Stimulated activated naive CD8-positive, alpha-beta T cell treated with anti-CD3 and anti-CD28 coated beads, Interleukin-15, Interleukin-2, amounts not matched to agents 100 U/mL and 50 U/mL, for 24 hours (primary cell): ENCODE measurements around the gene GPR173.

Source experiments
- ATAC-seq: fragments of 150-1000 bp; cut with Tn5 transposase; one replicate; pipeline ENCODE4 v1.10.0; 2021
- DNase-seq: peaks from one replicate; pipeline ENCODE4 v3.0.0; 2021

GPR173 gene, protein sequence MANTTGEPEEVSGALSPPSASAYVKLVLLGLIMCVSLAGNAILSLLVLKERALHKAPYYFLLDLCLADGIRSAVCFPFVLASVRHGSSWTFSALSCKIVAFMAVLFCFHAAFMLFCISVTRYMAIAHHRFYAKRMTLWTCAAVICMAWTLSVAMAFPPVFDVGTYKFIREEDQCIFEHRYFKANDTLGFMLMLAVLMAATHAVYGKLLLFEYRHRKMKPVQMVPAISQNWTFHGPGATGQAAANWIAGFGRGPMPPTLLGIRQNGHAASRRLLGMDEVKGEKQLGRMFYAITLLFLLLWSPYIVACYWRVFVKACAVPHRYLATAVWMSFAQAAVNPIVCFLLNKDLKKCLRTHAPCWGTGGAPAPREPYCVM

DNA sequence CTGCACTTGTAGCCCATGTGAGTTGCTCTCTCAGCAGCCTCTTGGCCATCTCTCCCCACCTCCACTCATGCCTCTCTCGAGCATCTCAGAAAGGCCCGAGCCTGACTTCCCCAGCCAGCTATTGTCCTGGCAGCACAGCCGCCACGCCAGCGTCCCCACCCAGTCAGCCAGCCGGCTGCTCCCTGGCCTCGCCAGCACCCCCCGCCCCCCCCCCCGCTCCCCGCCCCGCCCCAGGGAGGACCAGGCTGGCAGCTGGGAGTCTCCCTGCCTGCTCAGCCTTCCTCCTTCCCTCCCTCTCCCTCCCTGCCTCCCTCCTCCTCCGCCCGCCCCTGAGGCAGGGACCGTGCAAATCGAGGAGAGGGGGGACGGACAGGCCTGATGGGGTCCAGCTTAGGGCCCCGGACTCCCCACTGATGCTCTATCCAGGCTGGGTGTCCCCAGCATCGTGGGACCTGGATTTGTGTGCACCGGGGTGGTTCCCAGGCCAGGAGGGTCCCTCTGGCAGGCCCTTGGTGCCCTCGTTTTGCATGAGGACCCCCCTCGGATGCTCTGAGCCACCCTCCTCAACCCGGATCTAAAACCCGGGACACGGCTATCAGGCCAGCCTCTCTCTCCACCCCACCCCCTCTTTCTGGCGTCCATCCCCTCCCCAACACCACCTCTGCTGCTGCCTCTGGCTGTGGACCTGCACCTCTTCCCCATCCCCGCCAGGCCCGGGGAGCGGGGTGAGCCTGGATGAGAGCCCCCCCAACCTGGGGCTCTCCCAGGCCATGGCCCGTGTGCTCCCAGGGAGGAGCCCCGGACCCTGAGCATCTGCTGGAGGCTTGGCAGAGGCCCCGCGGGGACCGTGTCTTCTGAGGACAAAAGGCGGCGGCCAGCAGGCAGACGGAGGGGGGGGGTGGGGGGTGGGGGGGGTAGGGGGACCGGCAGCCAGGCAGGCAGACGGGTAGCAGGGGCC, at the start of gene GPR173:
GPR173 (plus strand) TSS at position 621 of the 958 bp plus-strand sequence. CDS start 27,833 bp downstream, outside the sequence.
- no peak for ATAC-seq

GRCh38 chrX:53000447-53001135, 48.0 kb upstream of the GPR173 start:
- ATAC-seq (no peak), DNase-seq (no peak)

More for the DNA sequence above, at the start of gene GPR173:
- peak; percentile 6 for DNase-seq

DNA sequence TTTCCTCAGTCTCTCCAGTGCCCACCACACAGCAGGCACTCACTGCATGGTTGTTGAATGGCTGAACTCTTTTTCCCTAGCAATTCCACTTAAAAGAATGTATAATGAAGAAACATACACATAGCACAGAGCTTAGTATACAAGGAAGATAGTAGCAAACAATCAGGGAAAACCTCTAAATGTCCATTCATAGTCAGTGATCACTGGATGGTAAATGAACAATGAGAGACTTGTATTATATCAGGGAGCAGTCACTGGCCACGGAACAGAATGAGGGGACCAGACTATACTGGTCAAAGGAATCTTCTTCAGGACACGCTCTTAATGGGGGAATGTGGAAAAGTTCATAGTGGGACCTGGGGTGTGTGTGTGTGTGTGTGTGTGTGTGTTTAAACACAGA, 46.6 kb upstream of the GPR173 start:
- ATAC-seq = no peak
- no peak for DNase-seq

DNA sequence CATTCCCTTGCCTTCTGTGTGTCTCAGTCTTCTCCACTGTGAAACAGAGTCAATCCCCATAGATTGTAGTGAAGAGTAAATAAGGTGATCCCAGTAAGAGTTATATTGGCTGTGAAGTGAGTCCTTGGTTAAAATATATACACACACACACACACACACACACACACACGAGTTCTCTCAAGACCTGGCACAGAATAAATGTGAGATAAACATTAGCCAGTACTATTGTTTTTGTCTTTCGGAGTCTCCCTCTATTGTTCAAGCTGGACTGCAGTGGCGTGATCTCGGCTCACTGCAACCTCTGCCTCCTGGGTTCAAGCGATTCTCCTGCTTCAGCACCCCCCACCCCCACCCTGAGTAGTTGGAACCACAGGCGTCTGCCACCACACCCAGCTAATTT, 45.5 kb upstream of the GPR173 start:
- DNase-seq (no peak), ATAC-seq (no peak)

GRCh38 chrX:53004038-53004437, 44.6 kb upstream of the GPR173 start:
- DNase-seq = no peak
- ATAC-seq = no peak

- ATAC-seq = no peak
- no peak for DNase-seq
Observed at GRCh38 chrX:53004811-53005210, 43.8 kb upstream of the GPR173 start.

- no peak for ATAC-seq
- DNase-seq = no peak
Observed at GRCh38 chrX:53005327-53005726, 43.3 kb upstream of the GPR173 start.

DNA sequence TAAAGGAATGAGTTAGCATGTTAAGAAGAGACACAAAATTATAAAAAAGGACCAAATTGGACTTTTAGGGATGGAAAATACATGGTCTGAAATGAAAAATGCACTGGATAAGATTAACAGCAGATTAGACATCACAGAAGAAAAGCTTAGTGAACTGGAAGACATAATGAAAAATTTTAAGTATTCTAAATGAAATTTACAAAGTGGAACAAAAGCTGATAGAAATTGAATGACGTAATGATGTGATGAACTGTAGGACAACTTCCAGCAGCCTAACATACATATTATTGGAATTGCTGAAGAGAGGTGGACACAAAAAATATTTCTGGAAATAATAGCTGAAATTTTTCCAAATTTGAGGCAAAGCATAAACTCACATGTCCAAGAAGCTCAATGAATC, 39.6 kb upstream of the GPR173 start:
- ATAC-seq = no peak
- DNase-seq = no peak

DNA sequence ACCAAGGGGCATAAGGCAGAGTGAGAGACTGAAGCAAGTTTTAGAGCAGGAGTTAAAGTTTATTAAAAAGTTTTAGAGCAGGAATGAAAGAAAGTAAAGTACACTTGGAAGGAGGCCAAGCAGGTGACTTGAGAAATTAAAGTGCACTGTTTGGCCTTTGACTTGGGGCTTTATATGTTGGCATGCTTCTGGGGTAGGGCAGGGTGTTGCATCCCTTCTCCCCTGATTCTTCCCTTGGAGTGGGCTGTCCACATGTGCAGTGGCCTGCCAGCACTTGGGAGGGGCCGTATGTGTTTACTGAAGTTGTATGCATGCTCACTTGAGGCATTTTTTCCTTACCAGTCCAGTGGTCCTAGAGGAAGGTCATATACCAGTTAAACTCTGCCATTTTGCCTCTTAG, 35.3 kb upstream of the GPR173 start:
- no peak for DNase-seq
- ATAC-seq = no peak

- ATAC-seq (no peak), DNase-seq (no peak)
Observed at GRCh38 chrX:53018627-53019026, 30.0 kb upstream of the GPR173 start.

GRCh38 chrX:53022381-53022780, 26.2 kb upstream of the GPR173 start:
- DNase-seq (no peak), ATAC-seq (no peak)

GRCh38 chrX:53028678-53029077, 19.9 kb upstream of the GPR173 start:
- DNase-seq (no peak), ATAC-seq (no peak)

GRCh38 chrX:53031380-53031779, 17.2 kb upstream of the GPR173 start:
- no peak for DNase-seq
- ATAC-seq = no peak

- no peak for ATAC-seq
Observed at GRCh38 chrX:53036149-53036548, 12.4 kb upstream of the GPR173 start.

GRCh38 chrX:53039236-53039635, 9.4 kb upstream of the GPR173 start:
- DNase-seq (no peak), ATAC-seq (no peak)

More at GRCh38 chrX:53036149-53036548, 12.4 kb upstream of the GPR173 start:
- no peak for DNase-seq

DNA sequence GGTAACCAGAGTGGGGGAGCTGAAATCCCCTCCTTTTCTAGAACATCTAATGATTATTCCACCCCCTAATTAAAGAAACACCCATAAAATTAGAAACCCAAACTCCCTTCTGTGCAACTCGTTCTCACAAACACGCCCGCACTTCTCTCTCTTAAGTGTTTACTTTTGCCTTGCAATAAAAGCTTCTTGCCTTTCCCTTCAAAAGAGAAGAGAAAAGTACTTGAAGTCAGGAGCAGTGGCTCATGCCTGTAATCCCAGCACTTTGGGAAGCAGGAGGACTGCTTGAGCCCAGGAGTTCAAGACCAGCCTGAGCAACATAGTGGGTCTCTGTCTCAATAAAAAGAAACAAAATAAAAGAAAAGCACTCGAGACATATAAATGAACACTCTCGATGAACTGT, 3.6 kb upstream of the GPR173 start:
- ATAC-seq = no peak
- DNase-seq = no peak

- DNase-seq = no peak
- no peak for ATAC-seq
Observed at GRCh38 chrX:53047228-53047627, 1.4 kb upstream of the GPR173 start.

DNA sequence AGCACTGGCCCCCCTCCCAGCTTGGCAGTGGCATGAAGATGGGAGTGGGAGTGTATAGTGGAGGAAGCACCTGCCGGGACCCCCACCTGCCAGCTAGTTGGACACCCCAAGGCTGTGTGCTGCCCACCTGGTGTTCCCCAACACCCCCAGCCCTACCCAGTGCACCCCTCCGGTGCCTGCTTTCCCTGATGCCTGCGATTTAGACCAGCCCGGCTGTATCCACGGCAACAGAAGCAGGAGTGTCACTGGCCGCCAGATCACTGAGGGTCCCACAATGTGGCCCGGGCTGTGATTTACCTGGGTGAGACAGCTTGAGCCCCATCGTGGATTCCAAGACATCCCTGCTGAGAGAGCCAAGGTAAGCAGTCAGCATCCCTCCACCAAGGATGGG, 533 bp downstream of the GPR173 start:
- no peak for DNase-seq
- no peak for ATAC-seq

DNA sequence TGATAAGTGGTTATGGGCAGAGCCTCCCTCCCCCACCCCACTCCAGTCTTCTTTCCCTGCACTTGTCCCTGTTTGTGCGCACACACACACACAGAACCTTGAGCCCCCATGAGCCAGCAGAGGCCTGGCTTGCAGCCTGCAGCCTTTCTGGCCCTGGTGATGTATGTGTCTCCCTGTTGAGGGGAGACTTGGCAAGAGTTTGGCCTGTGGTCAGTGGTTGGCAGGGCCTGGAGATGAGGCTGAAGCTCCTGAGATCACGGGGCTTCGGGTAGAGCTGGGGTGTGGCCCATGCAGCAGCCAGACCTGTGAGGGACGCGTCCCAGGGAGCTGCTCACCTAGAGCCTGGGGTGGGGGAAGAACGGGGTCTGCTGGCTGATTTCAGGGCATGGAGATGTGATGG, 2.3 kb downstream of the GPR173 start:
- DNase-seq (no peak), ATAC-seq (no peak)

- no peak for ATAC-seq
Observed at GRCh38 chrX:53055244-53055849, 6.8 kb downstream of the GPR173 start.

GRCh38 chrX:53056292-53056691, 7.7 kb downstream of the GPR173 start:
- ATAC-seq = no peak
- no peak for DNase-seq

More at GRCh38 chrX:53055244-53055849, 6.8 kb downstream of the GPR173 start:
- no peak for DNase-seq

- no peak for DNase-seq
- no peak for ATAC-seq
Observed at GRCh38 chrX:53065104-53065503, 16.5 kb downstream of the GPR173 start.
